ENCODE measurements around the gene ACRBP.

GRCh38 chr12:6635375-6635855 lies 11.8 kb downstream of the ACRBP start:
- TF ChIP-seq POLR2A (IDR thresholded peaks at IDR 0.05), result no peak
- TF ChIP-seq CTCF (IDR thresholded peaks at IDR 0.05), result no peak

Data from thyroid gland (tissue), 4 donors.